ENCODE data around the gene PALM.

DNA sequence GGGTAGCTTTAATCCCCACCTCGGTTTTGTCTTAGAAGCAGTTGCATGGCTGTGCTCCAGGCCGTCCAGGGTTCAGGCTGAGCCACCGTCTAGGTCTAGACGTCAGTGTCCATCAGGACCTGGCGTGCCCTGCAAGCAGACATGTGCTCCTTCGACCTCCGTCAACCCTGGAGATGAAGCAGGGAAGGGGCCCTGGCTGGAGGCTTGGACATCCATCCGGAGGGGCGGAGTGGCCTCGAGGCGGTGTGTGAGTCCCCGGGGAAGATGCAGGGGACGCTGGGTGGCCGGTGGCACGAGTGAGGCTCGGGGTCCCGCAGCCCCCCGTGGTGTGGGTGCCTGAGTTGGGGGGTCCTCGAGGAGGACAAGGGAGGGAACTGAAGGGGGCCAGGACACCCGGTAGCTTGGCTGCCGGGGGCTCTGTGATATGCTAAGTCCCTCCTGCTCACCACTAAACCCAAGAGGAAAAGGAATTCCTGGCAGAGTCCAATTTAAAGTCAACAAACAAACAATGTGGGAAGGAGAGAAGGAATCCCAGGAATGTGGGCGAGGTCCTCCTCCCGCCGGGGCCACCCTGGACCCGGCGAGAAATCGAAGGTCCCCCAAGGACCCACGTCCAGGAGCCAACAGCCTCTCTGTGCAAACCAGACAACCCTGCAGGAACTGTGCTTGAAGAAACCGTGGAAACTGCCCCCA lies 73.6 kb downstream of the PALM start:
- TF ChIP-seq POLR2A (IDR thresholded peaks at IDR 0.05) = no peak
- no peak for TF ChIP-seq CTCF (IDR thresholded peaks at IDR 0.05)
